ENCODE results near the gene RHOBTB3. TPM values are rescaled to one million over a fixed set of nuclear protein-coding genes. Genes with fewer than 3 reads are reported as not detected.
"Not testable (repeated sequence)": the region's sequence is repeated elsewhere in the genome, so short reads cannot be mapped to it uniquely, and the experiment has no call there.

RHOBTB3 gene
- total RNA-seq, 2 donors from 2014 or later: 432 to 444 TPM

- H3K4me1 ChIP-seq (ENCODE audit: control insufficient read depth, insufficient read depth, low read length): peaks cover 5% of the 10 kb centered on the region
- peak overlapping the region; percentile 63 for H3K4me3 Mint-ChIP-seq
- no peaks in the 10 kb centered on the region for H3K27me3 Mint-ChIP-seq (ENCODE audit: insufficient read depth)
- peak; percentile 90 for DNase-seq
- peaks cover 51% of the 10 kb centered on the region for H3K36me3 ChIP-seq (ENCODE audit: control insufficient read depth, insufficient read depth, low read length)
- TF ChIP-seq CTCF (conservative IDR thresholded peaks at IDR 0.05): no peak
- H3K9me3 Mint-ChIP-seq: peaks cover 15% of the 10 kb centered on the region
- 59 to 87% methylated on average over 16 to 26 of the region's 27 CpGs for WGBS, 2 experiments (ENCODE audit: insufficient coverage in 1 of 2, insufficient read length in 1 of 2)
- peaks cover 63% of the 10 kb centered on the region for H3K4me1 Mint-ChIP-seq
- no peaks in the 10 kb centered on the region for H3K27me3 ChIP-seq (ENCODE audit: control insufficient read depth, insufficient read depth, low read length, poor library complexity, severe bottlenecking)
- H3K4me3 ChIP-seq (ENCODE audit: low read length): peak overlapping the region; percentile 68
- peak overlapping the region; percentile 14 for H3K27ac ChIP-seq (ENCODE audit: low read depth, low read length)
- peak overlapping the region; percentile 98 for H3K27ac Mint-ChIP-seq
- peak overlapping the region; percentile 70 for H3K9ac ChIP-seq (ENCODE audit: extremely low read depth, low read length, poor library complexity, severe bottlenecking)
- H3K36me3 Mint-ChIP-seq (ENCODE audit: low read depth): peaks cover 34% of the 10 kb centered on the region
- peaks cover 21% of the 10 kb centered on the region for H3K9me3 ChIP-seq (ENCODE audit: control insufficient read depth, low read length)
Observed at GRCh38 chr5:95711501-95712346, 19.4 kb upstream of the RHOBTB3 start.

- H3K9me3 Mint-ChIP-seq: peaks cover 15% of the 10 kb centered on the region
- Histone ChIP-seq H3K4me3 (ENCODE audit: low read length) (peak overlapping the region; percentile 44), H3K27ac (ENCODE audit: low read depth, low read length) (peak overlapping the region; percentile 14), H3K36me3 (ENCODE audit: control insufficient read depth, insufficient read depth, low read length) (peaks cover 58% of the 10 kb centered on the region), H3K9me3 (ENCODE audit: control insufficient read depth, low read length) (peaks cover 21% of the 10 kb centered on the region), H3K4me1 (ENCODE audit: control insufficient read depth, insufficient read depth, low read length) (peaks cover 5% of the 10 kb centered on the region), H3K9ac (ENCODE audit: extremely low read depth, low read length, poor library complexity, severe bottlenecking) (peak overlapping the region; percentile 70), H3K27me3 (ENCODE audit: control insufficient read depth, insufficient read depth, low read length, poor library complexity, severe bottlenecking) (no peaks in the 10 kb centered on the region)
- WGBS, 2 experiments (ENCODE audit: insufficient coverage in 1 of 2, insufficient read length in 1 of 2): 60 to 75% methylated on average over 1 to 2 of the region's 2 CpGs
- TF ChIP-seq CTCF (conservative IDR thresholded peaks at IDR 0.05): no peak
- H3K4me1 Mint-ChIP-seq: peaks cover 58% of the 10 kb centered on the region
- H3K36me3 Mint-ChIP-seq (ENCODE audit: low read depth): peaks cover 34% of the 10 kb centered on the region
- H3K27ac Mint-ChIP-seq: peak overlapping the region; percentile 98
- peak; percentile 87 for DNase-seq
- peak overlapping the region; percentile 63 for H3K4me3 Mint-ChIP-seq
- no peaks in the 10 kb centered on the region for H3K27me3 Mint-ChIP-seq (ENCODE audit: insufficient read depth)
Observed at GRCh38 chr5:95712347-95712958, 18.7 kb upstream of the RHOBTB3 start.

GRCh38 chr5:95713246-95713645 is 17.9 kb upstream of the RHOBTB3 start:
- H3K4me3 ChIP-seq (ENCODE audit: low read length): peak overlapping the region; percentile 78
- H3K27ac ChIP-seq (ENCODE audit: low read depth, low read length); H3K4me1 ChIP-seq (ENCODE audit: control insufficient read depth, insufficient read depth, low read length); H3K27me3 ChIP-seq (ENCODE audit: control insufficient read depth, insufficient read depth, low read length, poor library complexity, severe bottlenecking); DNase-seq; H3K4me3 Mint-ChIP-seq; H3K27me3 Mint-ChIP-seq (ENCODE audit: insufficient read depth): not testable (repeated sequence)
- Mint-ChIP-seq H3K27ac (peak overlapping the region; percentile 98), H3K4me1 (peaks cover 50% of the 10 kb centered on the region), H3K9me3 (peaks cover 15% of the 10 kb centered on the region), H3K36me3 (ENCODE audit: low read depth) (peaks cover 31% of the 10 kb centered on the region)
- peaks cover 62% of the 10 kb centered on the region for H3K36me3 ChIP-seq (ENCODE audit: control insufficient read depth, insufficient read depth, low read length)
- 62% methylated on average over 1 of the region's 5 CpGs; no CpG with 5 or more reads in 1 of the 2 experiments for WGBS, 2 experiments (ENCODE audit: insufficient coverage in 1 of 2, insufficient read length in 1 of 2)
- H3K9me3 ChIP-seq (ENCODE audit: control insufficient read depth, low read length): peaks cover 21% of the 10 kb centered on the region
- peak overlapping the region; percentile 40 for H3K9ac ChIP-seq (ENCODE audit: extremely low read depth, low read length, poor library complexity, severe bottlenecking)

Measured in endodermal cell (in vitro differentiated cells).